ENCODE measurements around the gene ZNF521. TPM values are rescaled to one million over a fixed set of nuclear protein-coding genes. Genes with fewer than 3 reads are reported as not detected.

ZNF521 gene
- polyA plus RNA-seq, 3 donors = 0.07 to 0.20 TPM; not detected in 1

DNA sequence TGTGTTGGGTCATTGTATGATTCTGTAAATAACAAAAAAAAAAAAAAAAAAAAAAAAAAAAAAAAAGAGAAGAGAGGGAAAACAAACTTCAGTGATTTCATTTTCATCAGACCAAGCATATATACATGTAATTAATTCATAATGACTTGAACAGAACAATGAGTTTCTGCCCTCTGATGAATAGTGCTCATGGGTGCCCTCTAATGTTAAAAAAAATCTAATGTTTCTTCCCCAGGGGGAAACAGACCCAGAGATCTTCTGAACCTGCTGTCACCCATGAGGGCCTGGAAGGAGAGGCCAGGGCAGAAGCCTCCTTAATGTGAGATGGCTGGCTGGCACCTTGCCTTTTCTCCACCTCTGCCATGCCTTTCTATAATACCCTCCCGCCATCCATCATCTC lies 289.2 kb downstream of the ZNF521 start:
- TF ChIP-seq, protein P1, sequence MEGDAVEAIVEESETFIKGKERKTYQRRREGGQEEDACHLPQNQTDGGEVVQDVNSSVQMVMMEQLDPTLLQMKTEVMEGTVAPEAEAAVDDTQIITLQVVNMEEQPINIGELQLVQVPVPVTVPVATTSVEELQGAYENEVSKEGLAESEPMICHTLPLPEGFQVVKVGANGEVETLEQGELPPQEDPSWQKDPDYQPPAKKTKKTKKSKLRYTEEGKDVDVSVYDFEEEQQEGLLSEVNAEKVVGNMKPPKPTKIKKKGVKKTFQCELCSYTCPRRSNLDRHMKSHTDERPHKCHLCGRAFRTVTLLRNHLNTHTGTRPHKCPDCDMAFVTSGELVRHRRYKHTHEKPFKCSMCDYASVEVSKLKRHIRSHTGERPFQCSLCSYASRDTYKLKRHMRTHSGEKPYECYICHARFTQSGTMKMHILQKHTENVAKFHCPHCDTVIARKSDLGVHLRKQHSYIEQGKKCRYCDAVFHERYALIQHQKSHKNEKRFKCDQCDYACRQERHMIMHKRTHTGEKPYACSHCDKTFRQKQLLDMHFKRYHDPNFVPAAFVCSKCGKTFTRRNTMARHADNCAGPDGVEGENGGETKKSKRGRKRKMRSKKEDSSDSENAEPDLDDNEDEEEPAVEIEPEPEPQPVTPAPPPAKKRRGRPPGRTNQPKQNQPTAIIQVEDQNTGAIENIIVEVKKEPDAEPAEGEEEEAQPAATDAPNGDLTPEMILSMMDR (IDR thresholded peaks at IDR 0.05) = no peak

DNA sequence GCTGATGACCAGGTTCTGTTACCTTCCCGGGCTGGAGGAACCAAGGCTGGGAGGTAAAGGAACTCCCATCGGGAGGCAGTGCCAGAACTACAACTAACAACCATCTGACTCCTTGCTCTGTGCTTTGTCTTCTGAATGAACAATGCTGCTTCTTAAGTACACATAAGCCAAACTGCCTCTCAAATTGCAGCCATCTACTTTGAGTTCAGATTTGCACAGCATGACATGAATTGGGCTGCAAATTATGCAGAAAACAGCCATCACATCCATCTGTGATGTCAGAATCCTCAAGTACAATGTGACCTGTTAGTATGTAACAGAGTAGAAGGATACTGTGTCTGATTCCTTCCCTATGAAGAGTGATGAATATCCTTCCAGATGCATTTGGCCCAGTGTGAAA lies 290.6 kb downstream of the ZNF521 start:
- H3K27me3 Mint-ChIP-seq (ENCODE audit: low read depth in 3 of 3) = no peaks in the 10 kb centered on the region
- no peaks in the 10 kb centered on the region for H3K4me1 ChIP-seq (ENCODE audit: control insufficient read depth in 1 of 2, insufficient read depth in 2 of 2, low read length in 2 of 2)
- WGBS (ENCODE audit: insufficient coverage) = 100% methylated on average over 2 of the region's 2 CpGs

More for the DNA sequence above, 289.2 kb downstream of the ZNF521 start:
- H2AFZ ChIP-seq (ENCODE audit: insufficient read depth, low read depth, low read length, poor library complexity, severe bottlenecking) = no peak overlapping the region
- H3K27ac ChIP-seq (ENCODE audit: low read depth in 1 of 2, low read length in 2 of 2) = no peak overlapping the region
- H3K9me3 Mint-ChIP-seq = no peaks in the 10 kb centered on the region
- H4K20me1 ChIP-seq (ENCODE audit: insufficient read depth, low read length) = no peaks in the 10 kb centered on the region
- intact Hi-C loops (cut with micrococcal nuclease) = no loop called here
- H3K4me3 ChIP-seq (replicated peaks in 1 of 3; ENCODE audit: low read depth in 2 of 3, low read length in 3 of 3) = no peak overlapping the region
- no peaks in the 10 kb centered on the region for H3K4me1 Mint-ChIP-seq
- H3K9ac ChIP-seq (ENCODE audit: insufficient read depth, low read length, poor library complexity, severe bottlenecking) = no peak overlapping the region
- no peaks in the 10 kb centered on the region for H3K9me3 ChIP-seq (replicated peaks in 1 of 2; ENCODE audit: control insufficient read depth in 1 of 2, insufficient read depth in 1 of 2, low read length in 2 of 2)
- no peaks in the 10 kb centered on the region for H3K27me3 ChIP-seq (ENCODE audit: control insufficient read depth in 2 of 2, insufficient read depth in 2 of 2, low read length in 2 of 2)
- no peaks in the 10 kb centered on the region for H3K27me3 Mint-ChIP-seq (ENCODE audit: low read depth in 3 of 3)
- H3K4me2 ChIP-seq (replicated peaks; ENCODE audit: extremely low read depth, low read length, poor library complexity, severe bottlenecking) = no peak overlapping the region
- H3K36me3 Mint-ChIP-seq = no peaks in the 10 kb centered on the region
- no peaks in the 10 kb centered on the region for H3K79me2 ChIP-seq (ENCODE audit: insufficient read depth, low read length)
- H3K27ac Mint-ChIP-seq = no peak overlapping the region
- no peak for DNase-seq
- H3K4me3 Mint-ChIP-seq = no peak overlapping the region
- H3K36me3 ChIP-seq (replicated peaks in 1 of 2; ENCODE audit: control insufficient read depth in 1 of 2, insufficient read depth in 2 of 2, low read length in 2 of 2) = no peaks in the 10 kb centered on the region
- H3K4me1 ChIP-seq (ENCODE audit: control insufficient read depth in 1 of 2, insufficient read depth in 2 of 2, low read length in 2 of 2) = no peaks in the 10 kb centered on the region
- no CpG with 5 or more reads among the region's 1 CpG for WGBS (ENCODE audit: insufficient coverage)

More for the DNA sequence above, 290.6 kb downstream of the ZNF521 start:
- Histone ChIP-seq H3K9ac (ENCODE audit: insufficient read depth, low read length, poor library complexity, severe bottlenecking) (no peak overlapping the region), H3K27me3 (ENCODE audit: control insufficient read depth in 2 of 2, insufficient read depth in 2 of 2, low read length in 2 of 2) (no peaks in the 10 kb centered on the region), H4K20me1 (ENCODE audit: insufficient read depth, low read length) (no peaks in the 10 kb centered on the region), H3K9me3 (replicated peaks in 1 of 2; ENCODE audit: control insufficient read depth in 1 of 2, insufficient read depth in 1 of 2, low read length in 2 of 2) (no peaks in the 10 kb centered on the region), H3K27ac (ENCODE audit: low read depth in 1 of 2, low read length in 2 of 2) (no peak overlapping the region), H3K4me3 (replicated peaks in 1 of 3; ENCODE audit: low read depth in 2 of 3, low read length in 3 of 3) (no peak overlapping the region), H2AFZ (ENCODE audit: insufficient read depth, low read depth, low read length, poor library complexity, severe bottlenecking) (no peak overlapping the region), H3K79me2 (ENCODE audit: insufficient read depth, low read length) (no peaks in the 10 kb centered on the region), H3K4me2 (replicated peaks; ENCODE audit: extremely low read depth, low read length, poor library complexity, severe bottlenecking) (no peak overlapping the region), H3K36me3 (replicated peaks in 1 of 2; ENCODE audit: control insufficient read depth in 1 of 2, insufficient read depth in 2 of 2, low read length in 2 of 2) (no peaks in the 10 kb centered on the region)
- Mint-ChIP-seq H3K27ac (no peak overlapping the region), H3K4me1 (no peaks in the 10 kb centered on the region), H3K9me3 (no peaks in the 10 kb centered on the region), H3K36me3 (no peaks in the 10 kb centered on the region), H3K4me3 (no peak overlapping the region)
- DNase-seq = no peak
- TF ChIP-seq, protein P1 (IDR thresholded peaks at IDR 0.05) = no peak
- intact Hi-C loops (cut with micrococcal nuclease) = no loop called here

Measured in CD14-positive monocyte (primary cell).